Suprapubic skin (tissue), 4 donors: ENCODE measurements around the gene GNPAT. TPM values are rescaled to one million over a fixed set of nuclear protein-coding genes. Genes with fewer than 3 reads are reported as not detected.

Experiments
- DNase-seq, 2 donors: peaks; one replicate each; pipeline ENCODE4 v3.0.0-alpha.2; 2019; ENCODE audit warnings: low spot score in 2 of 2
- H3K27ac ChIP-seq: fragments of 200-600 bp; sonication (generic); one replicate; pipeline ENCODE4 v1.5.1; 2019
- H3K27me3 ChIP-seq: fragments of 200-600 bp; sonication (generic); one replicate; pipeline ENCODE4 v1.5.1; 2019
- H3K36me3 ChIP-seq: fragments of 200-600 bp; sonication (generic); one replicate; pipeline ENCODE4 v1.5.1; 2019
- H3K4me1 ChIP-seq: fragments of 200-600 bp; sonication (generic); one replicate; pipeline ENCODE4 v1.5.1; 2019
- H3K4me3 ChIP-seq: fragments of 200-600 bp; sonication (generic); one replicate; pipeline ENCODE4 v1.5.1; 2019; ENCODE audit warnings: mild to moderate bottlenecking
- H3K9me3 ChIP-seq: fragments of 200-600 bp; sonication (generic); one replicate; pipeline ENCODE4 v1.5.1; 2019
- EP300 ChIP-seq: sonication (generic); formaldehyde crosslinking; IDR thresholded peaks from one replicate; pipeline ENCODE4 v1.6.1; 2017; ENCODE audit warnings: antibody characterized with exemption
- POLR2A ChIP-seq, 2 donors: fragments of 450-650 bp; IDR thresholded peaks; one replicate each; pipeline ENCODE4 v1.6.1; 2017; ENCODE audit warnings: antibody characterized with exemption in 2 of 2, mild to moderate bottlenecking in 2 of 2, moderate library complexity in 2 of 2
- POLR2AphosphoS5 ChIP-seq, 3 donors: sonication (generic); formaldehyde crosslinking; IDR thresholded peaks; one replicate each; pipeline ENCODE4 v1.6.1; 2017; ENCODE audit warnings: antibody characterized with exemption in 3 of 3
- WGBS: methylation state at CpG from one replicate; pipeline ENCODE4 v1.1.5; 2018; 5-methylcytosine and 5-hydroxymethylcytosine counted together
- total RNA-seq, 4 donors: library from RNA; depleted of rRNA; stranded (reverse); fragments of >200 nt; gene quantifications; one replicate each; pipeline ENCODE4 v1.1.0, GENCODE V29; 2016
- TF ChIP-seq, protein P1 (sequence below), 2 donors: fragments of 200-600 bp in 1 of 2; fragments of 450-650 bp in 1 of 2; sonication (generic) in 1 of 2; IDR thresholded peaks; one replicate each; pipeline ENCODE4 v1.5.1; 2016 to 2019; ENCODE audit warnings: antibody characterized with exemption in 2 of 2, mild to moderate bottlenecking in 1 of 2, moderate library complexity in 1 of 2

The GNPAT gene
- total RNA-seq, 4 donors from 2014 or later = 32.5 to 56.9 (median 42.7) TPM

DNA sequence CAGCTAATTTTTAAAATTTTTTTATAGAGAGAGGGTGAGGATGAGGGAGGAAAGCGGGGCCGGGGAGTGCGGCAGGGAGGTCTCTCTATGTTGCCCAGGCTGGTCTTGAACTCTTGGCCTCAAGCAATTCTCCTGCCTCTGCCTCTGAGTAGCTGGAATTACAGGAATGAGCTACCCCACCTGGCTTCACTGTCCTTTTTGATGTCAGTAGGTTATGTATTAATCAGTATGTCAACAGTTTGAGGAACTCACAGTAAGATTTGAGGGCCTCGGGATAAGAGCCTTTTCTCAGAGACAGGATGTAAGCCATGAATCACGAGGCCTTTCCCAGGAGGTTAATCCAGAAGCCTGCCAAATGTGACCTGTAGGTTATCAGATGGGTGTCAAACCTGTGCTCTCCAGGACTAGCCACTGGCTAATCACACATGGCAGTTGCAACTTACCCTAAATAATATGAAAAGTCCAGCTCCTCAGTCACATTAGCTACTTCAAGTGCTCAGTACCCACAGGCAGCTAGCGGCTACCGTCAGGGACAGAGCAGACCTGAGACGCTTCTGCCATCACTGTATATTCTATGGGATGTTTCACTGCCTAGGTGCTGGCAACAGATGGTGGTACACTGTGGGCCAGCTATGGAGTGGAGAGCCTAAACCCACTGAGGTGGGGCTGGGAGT lies 46.0 kb upstream of the GNPAT start:
- TF ChIP-seq EP300 = no peak
- H3K9me3 ChIP-seq = no peaks in the 10 kb centered on the region
- no peak for DNase-seq
- H3K36me3 ChIP-seq = no peaks in the 10 kb centered on the region
- peaks cover 3% of the 10 kb centered on the region for H3K4me1 ChIP-seq
- H3K27ac ChIP-seq = no peak overlapping the region
- H3K4me3 ChIP-seq = no peak overlapping the region
- peaks cover 48% of the 10 kb centered on the region for H3K27me3 ChIP-seq
- 59% methylated on average over 5 of the region's 8 CpGs for WGBS

DNA sequence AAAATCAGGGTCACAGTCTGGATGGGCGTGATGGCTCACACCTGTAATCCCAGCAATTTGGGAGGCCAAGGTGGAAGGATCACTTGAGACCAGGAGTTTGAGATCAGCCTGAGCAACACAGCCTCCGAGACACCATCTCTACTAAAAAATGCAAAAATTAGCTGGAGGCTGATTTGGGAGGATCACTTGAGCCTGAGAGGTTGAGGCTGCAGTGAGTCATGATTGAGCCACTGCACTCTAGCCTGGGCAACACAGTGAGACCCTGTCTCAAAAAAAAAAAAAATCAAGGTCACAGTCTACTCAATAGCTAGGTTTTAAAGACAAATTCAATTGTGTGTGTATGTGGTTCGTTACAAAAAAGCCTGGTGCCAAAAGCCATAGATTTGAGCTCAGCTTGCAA lies 44.7 kb upstream of the GNPAT start:
- Histone ChIP-seq H3K27ac (no peak overlapping the region), H3K4me3 (no peak overlapping the region), H3K4me1 (peaks cover 3% of the 10 kb centered on the region), H3K27me3 (peaks cover 45% of the 10 kb centered on the region), H3K9me3 (no peaks in the 10 kb centered on the region), H3K36me3 (no peaks in the 10 kb centered on the region)
- 90% methylated on average over 3 of the region's 3 CpGs for WGBS
- TF ChIP-seq, protein P1, sequence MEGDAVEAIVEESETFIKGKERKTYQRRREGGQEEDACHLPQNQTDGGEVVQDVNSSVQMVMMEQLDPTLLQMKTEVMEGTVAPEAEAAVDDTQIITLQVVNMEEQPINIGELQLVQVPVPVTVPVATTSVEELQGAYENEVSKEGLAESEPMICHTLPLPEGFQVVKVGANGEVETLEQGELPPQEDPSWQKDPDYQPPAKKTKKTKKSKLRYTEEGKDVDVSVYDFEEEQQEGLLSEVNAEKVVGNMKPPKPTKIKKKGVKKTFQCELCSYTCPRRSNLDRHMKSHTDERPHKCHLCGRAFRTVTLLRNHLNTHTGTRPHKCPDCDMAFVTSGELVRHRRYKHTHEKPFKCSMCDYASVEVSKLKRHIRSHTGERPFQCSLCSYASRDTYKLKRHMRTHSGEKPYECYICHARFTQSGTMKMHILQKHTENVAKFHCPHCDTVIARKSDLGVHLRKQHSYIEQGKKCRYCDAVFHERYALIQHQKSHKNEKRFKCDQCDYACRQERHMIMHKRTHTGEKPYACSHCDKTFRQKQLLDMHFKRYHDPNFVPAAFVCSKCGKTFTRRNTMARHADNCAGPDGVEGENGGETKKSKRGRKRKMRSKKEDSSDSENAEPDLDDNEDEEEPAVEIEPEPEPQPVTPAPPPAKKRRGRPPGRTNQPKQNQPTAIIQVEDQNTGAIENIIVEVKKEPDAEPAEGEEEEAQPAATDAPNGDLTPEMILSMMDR (IDR thresholded peaks at IDR 0.05) = no peak
- TF ChIP-seq POLR2A (IDR thresholded peaks at IDR 0.05) (no peak), POLR2AphosphoS5 (IDR thresholded peaks at IDR 0.05) (no peak), EP300 (no peak)
- DNase-seq = no peak

DNA sequence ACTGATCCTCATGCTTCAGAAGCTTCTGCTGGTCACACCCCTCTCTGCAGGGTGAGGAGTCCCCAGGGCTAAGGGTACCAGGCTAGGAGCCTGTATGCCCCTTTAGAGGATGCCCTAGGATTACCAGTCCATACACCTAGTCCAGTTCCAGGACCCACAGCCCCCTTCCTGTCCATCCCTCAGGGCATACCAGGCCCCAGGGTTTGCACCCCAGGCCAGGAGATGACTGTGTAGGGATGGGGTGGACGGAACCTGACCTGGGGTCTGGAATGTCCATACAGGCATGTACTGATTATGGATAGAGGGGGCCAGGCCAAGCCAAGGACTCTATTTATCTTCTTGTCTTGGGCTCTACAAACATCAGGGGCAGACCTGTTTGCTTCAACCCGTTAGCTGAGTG lies 44.3 kb upstream of the GNPAT start:
- Histone ChIP-seq H3K27me3 (peaks cover 47% of the 10 kb centered on the region), H3K9me3 (no peaks in the 10 kb centered on the region), H3K36me3 (no peaks in the 10 kb centered on the region), H3K27ac (no peak overlapping the region), H3K4me1 (peaks cover 3% of the 10 kb centered on the region), H3K4me3 (no peak overlapping the region)
- DNase-seq = no peak
- 88% methylated on average over 1 of the region's 2 CpGs for WGBS
- TF ChIP-seq POLR2A (IDR thresholded peaks at IDR 0.05) (no peak), POLR2AphosphoS5 (IDR thresholded peaks at IDR 0.05) (no peak), EP300 (no peak)
- TF ChIP-seq, protein P1 (IDR thresholded peaks at IDR 0.05) = no peak

DNA sequence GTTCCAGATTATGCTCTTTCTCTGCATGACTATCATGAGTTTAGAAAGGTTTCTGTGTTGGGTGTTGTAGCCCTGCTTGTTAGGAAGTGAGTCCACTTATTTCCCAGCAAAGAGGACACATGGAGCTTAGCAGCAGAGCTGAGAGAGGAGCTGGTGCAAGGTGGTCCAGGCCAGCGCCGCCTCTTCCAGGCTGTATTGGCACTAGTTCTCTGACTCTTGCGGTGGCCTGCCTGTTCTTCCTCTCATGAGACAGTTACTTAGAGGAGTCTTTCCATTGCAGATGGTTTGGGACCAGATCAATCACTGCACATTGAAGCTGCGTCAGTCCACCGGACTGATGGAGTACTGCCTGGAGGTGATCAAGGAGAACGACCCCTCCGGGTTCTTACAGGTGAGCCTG lies 41.1 kb upstream of the GNPAT start:
- Histone ChIP-seq H3K27ac (no peak overlapping the region), H3K4me1 (no peaks in the 10 kb centered on the region), H3K4me3 (no peak overlapping the region), H3K27me3 (peaks cover 63% of the 10 kb centered on the region), H3K36me3 (no peaks in the 10 kb centered on the region), H3K9me3 (no peaks in the 10 kb centered on the region)
- no peak for DNase-seq
- TF ChIP-seq, protein P1 (IDR thresholded peaks at IDR 0.05) = no peak
- TF ChIP-seq EP300 = no peak
- TF ChIP-seq POLR2AphosphoS5 (IDR thresholded peaks at IDR 0.05) = no peak
- TF ChIP-seq POLR2A (IDR thresholded peaks at IDR 0.05) = no peak
- WGBS = 98% methylated on average over 7 of the region's 7 CpGs

DNA sequence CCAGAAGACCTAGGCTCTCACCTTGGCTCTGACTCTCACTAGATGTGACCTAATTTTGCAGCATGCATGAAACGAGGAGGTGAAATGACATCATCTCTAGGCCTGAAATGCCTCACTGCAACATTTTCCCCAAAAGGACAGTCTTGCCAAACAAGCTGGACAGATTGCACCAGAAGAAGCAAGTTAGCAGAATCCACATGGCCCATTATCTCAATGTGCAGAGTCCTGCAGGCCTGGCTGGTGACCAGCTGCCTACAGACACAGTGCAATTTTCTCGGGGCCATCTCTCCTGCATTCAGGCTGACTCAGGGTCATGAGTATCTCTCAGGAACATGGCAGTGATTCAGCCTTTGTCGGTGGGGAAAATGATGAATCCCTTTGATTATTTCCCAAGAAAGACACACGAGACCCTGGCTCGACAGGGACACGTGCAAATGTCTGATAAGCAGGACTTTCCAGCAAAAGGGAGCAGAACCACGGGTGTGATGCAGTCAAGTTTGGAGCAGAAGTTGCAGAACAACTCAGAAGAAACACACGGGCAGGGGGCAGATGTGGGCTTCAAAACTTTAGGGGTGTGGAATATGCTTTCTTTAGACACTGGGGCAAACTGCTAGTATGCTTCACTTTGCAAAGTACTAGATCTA lies 40.5 kb upstream of the GNPAT start:
- no peaks in the 10 kb centered on the region for H3K36me3 ChIP-seq
- WGBS = 59% methylated on average over 8 of the region's 8 CpGs
- H3K4me1 ChIP-seq = no peaks in the 10 kb centered on the region
- DNase-seq = no peak
- H3K9me3 ChIP-seq = no peaks in the 10 kb centered on the region
- H3K27ac ChIP-seq = no peak overlapping the region
- peaks cover 60% of the 10 kb centered on the region for H3K27me3 ChIP-seq
- no peak for TF ChIP-seq EP300
- TF ChIP-seq, protein P1 (IDR thresholded peaks at IDR 0.05) = no peak
- no peak for TF ChIP-seq POLR2A (IDR thresholded peaks at IDR 0.05)
- no peak for TF ChIP-seq POLR2AphosphoS5 (IDR thresholded peaks at IDR 0.05)
- no peak overlapping the region for H3K4me3 ChIP-seq
